GM12878 (cell line): ENCODE data around the gene DLG1. TPM values are rescaled to one million over a fixed set of nuclear protein-coding genes. Genes with fewer than 3 reads are reported as not detected.

ENCODE experiments used
- ATAC-seq: fragments of 200-7000 bp; cut with Tn5 transposase; 3 replicates; pipeline ENCODE4 v1.9.1; 2020; ENCODE audit warnings: mild to moderate bottlenecking, moderate library complexity
- BruUV-seq: library from RNA; stranded (reverse); fragments of 400-500 nt; replicated peaks from 2 replicates; lab custom pipeline; 2021; lab: Mats Ljungman, UMichigan
- CTCF ChIA-PET: fragments of 300-600 bp; sonication (Branson Sonifier 250); formaldehyde crosslinking; extraction: SDS; loops from one replicate; lab custom pipeline; 2021; ENCODE audit warnings: inconsistent platforms; lab: Yijun Ruan, JAX
- POLR2A ChIA-PET: fragments of 350-600 bp; formaldehyde crosslinking; extraction: SDS; loops from one replicate; lab custom pipeline; 2021; ENCODE audit warnings: inconsistent platforms; lab: Charles Lee
- RAD21 ChIA-PET: fragments of 300-600 bp; sonication (Branson Sonifier 250); formaldehyde crosslinking; loops from one replicate; lab custom pipeline; 2023; ENCODE audit warnings: antibody characterized with exemption; ENCODE audit not compliant: unreplicated experiment; lab: Charles Lee
- SMC1A ChIA-PET: fragments of 300-600 bp; sonication (Branson Sonifier 250); formaldehyde crosslinking; loops from one replicate; lab custom pipeline; 2023; ENCODE audit not compliant: unreplicated experiment, uncharacterized antibody; lab: Charles Lee
- DNase-seq: peaks from one replicate; pipeline ENCODE4 v3.0.0-alpha.2; 2011; ENCODE audit warnings: low read depth, low spot score
- FAIRE-seq: peaks from 3 replicates; lab custom pipeline; 2011; peaks lifted over from hg19 to GRCh38; lab: Jason Lieb, UNC
- H2AFZ ChIP-seq: 2 replicates; pipeline ENCODE4 v1.6.0; 2011; ENCODE audit warnings: low read depth, low read length, control low read depth; ENCODE audit not compliant: control insufficient read depth
- H3K27ac ChIP-seq: 2 replicates; pipeline ENCODE4 v1.5.1; 2011; ENCODE audit warnings: control low read depth; ENCODE audit not compliant: control insufficient read depth, insufficient read depth
- H3K27me3 ChIP-seq, 2 experiments: replicated peaks in 1 of 2; 2 replicates each; pipeline versions ENCODE4 v1.6.0 to v1.6.1; 2011; ENCODE audit warnings: low read length in 1 of 2; ENCODE audit not compliant: control insufficient read depth in 2 of 2, insufficient read depth in 2 of 2
- H3K36me3 ChIP-seq, 2 experiments: 2 replicates each; pipeline ENCODE4 v1.5.1; 2011; ENCODE audit warnings: low read length in 1 of 2; ENCODE audit not compliant: control insufficient read depth in 2 of 2, insufficient read depth in 2 of 2
- H3K4me1 ChIP-seq: 2 replicates; pipeline ENCODE4 v1.6.1; 2011; ENCODE audit warnings: mild to moderate bottlenecking, low read length, moderate library complexity, mixed read lengths; ENCODE audit not compliant: control insufficient read depth, insufficient read depth
- H3K4me2 ChIP-seq: 2 replicates; pipeline ENCODE4 v1.6.0; 2011; ENCODE audit warnings: control low read depth; ENCODE audit not compliant: control insufficient read depth, insufficient read depth
- H3K4me3 ChIP-seq: fragments of 200-600 bp; sonication (generic); 2 replicates; pipeline ENCODE4 v1.5.1; 2016
- H3K79me2 ChIP-seq: 2 replicates; pipeline ENCODE4 v1.6.0; 2011; ENCODE audit warnings: low read length; ENCODE audit not compliant: control insufficient read depth, insufficient read depth
- H3K9ac ChIP-seq: 2 replicates; pipeline ENCODE4 v1.8.0; 2011; ENCODE audit warnings: low read length, control low read depth, mixed read lengths; ENCODE audit not compliant: control insufficient read depth, insufficient read depth
- H3K9me3 ChIP-seq: replicated peaks from 3 replicates; pipeline ENCODE4 v1.5.1; 2011; ENCODE audit warnings: mild to moderate bottlenecking, low read length; ENCODE audit not compliant: control insufficient read depth, insufficient read depth
- H4K20me1 ChIP-seq: 2 replicates; pipeline ENCODE4 v1.6.0; 2011; ENCODE audit not compliant: control insufficient read depth, insufficient read depth
- ASH2L ChIP-seq: fragments of 300-600, 200-600 bp; sonication (generic); IDR thresholded peaks from 2 replicates; pipeline ENCODE4 v1.6.1; 2017; ENCODE audit warnings: low read depth, mild to moderate bottlenecking, borderline replicate concordance
- BACH1 ChIP-seq: fragments of 450-650 bp; IDR thresholded peaks from 2 replicates; pipeline ENCODE4 v1.6.1; 2017; ENCODE audit warnings: mild to moderate bottlenecking, borderline replicate concordance
- EED ChIP-seq: sonication (generic); IDR thresholded peaks from 2 replicates; pipeline ENCODE4 v1.6.1; 2016; ENCODE audit warnings: antibody characterized with exemption, low read depth
- EGR1 ChIP-seq, 2 experiments: IDR thresholded peaks; 1 replicate in 1 of 2; 2 replicates in 1 of 2; pipeline ENCODE4 v1.6.1; 2011 to 2012; ENCODE audit warnings: low read depth in 2 of 2, low read length in 2 of 2, borderline replicate concordance in 1 of 2, mild to moderate bottlenecking in 1 of 2, moderate library complexity in 1 of 2
- GABPA ChIP-seq: IDR thresholded peaks from 2 replicates; pipeline ENCODE4 v1.6.1; 2014; ENCODE audit warnings: antibody characterized with exemption, low read depth, mild to moderate bottlenecking, inconsistent platforms
- HDAC6 ChIP-seq: fragments of 200-600 bp; sonication (generic); IDR thresholded peaks from one replicate; pipeline ENCODE4 v1.8.0; 2017; ENCODE audit warnings: antibody characterized with exemption; ENCODE audit not compliant: unreplicated experiment
- KDM1A ChIP-seq: fragments of 200-600 bp; sonication (generic); IDR thresholded peaks from 2 replicates; pipeline ENCODE4 v1.6.1; 2016; ENCODE audit warnings: borderline replicate concordance
- LARP7 ChIP-seq: fragments of 450-650 bp; IDR thresholded peaks from 2 replicates; pipeline ENCODE4 v1.6.1; 2017; ENCODE audit warnings: mild to moderate bottlenecking
- MEF2A ChIP-seq: IDR thresholded peaks from 2 replicates; pipeline ENCODE4 v1.6.1; 2011; ENCODE audit warnings: low read depth, mild to moderate bottlenecking, low read length, moderate library complexity; ENCODE audit not compliant: insufficient read depth
- MEF2B ChIP-seq: fragments of 450-650 bp; IDR thresholded peaks from 2 replicates; pipeline ENCODE4 v1.6.1; 2018; ENCODE audit warnings: mild to moderate bottlenecking, moderate library complexity; ENCODE audit not compliant: partially characterized antibody, poor library complexity, severe bottlenecking
- MTA3 ChIP-seq: IDR thresholded peaks from 2 replicates; pipeline ENCODE4 v1.6.1; 2012; ENCODE audit warnings: low read length, inconsistent platforms, borderline replicate concordance
- MXI1 ChIP-seq: fragments of 150-350 bp; IDR thresholded peaks from 2 replicates; pipeline ENCODE4 v1.6.1; 2011; ENCODE audit warnings: low read depth, mild to moderate bottlenecking, inconsistent platforms, low read length, improper control_type of control experiment
- NFIC ChIP-seq: IDR thresholded peaks from 2 replicates; pipeline ENCODE4 v1.6.1; 2012; ENCODE audit warnings: low read depth, mild to moderate bottlenecking, inconsistent platforms, low read length, moderate library complexity
- NR2C1 ChIP-seq: fragments of 450-650 bp; IDR thresholded peaks from 2 replicates; pipeline ENCODE4 v1.6.1; 2017; ENCODE audit warnings: antibody characterized with exemption, mild to moderate bottlenecking, moderate library complexity
- PAX8 ChIP-seq: fragments of 450-650 bp; IDR thresholded peaks from 2 replicates; pipeline ENCODE4 v1.6.1; 2017; ENCODE audit warnings: mild to moderate bottlenecking, moderate library complexity
- POLR2AphosphoS5 ChIP-seq: IDR thresholded peaks from 2 replicates; pipeline ENCODE4 v1.6.1; 2011; ENCODE audit warnings: mild to moderate bottlenecking, low read length, inconsistent platforms
- RFX5 ChIP-seq: IDR thresholded peaks from 2 replicates; pipeline ENCODE4 v1.6.1; 2011; ENCODE audit warnings: low read depth, low read length, improper control_type of control experiment
- SIN3A ChIP-seq: IDR thresholded peaks from 2 replicates; pipeline ENCODE4 v1.6.1; 2012; ENCODE audit warnings: low read depth, low read length, improper control_type of control experiment
- SMAD5 ChIP-seq: IDR thresholded peaks from 2 replicates; pipeline ENCODE4 v1.6.1; 2016; ENCODE audit warnings: antibody characterized with exemption, low read depth
- SREBF2 ChIP-seq: IDR thresholded peaks from 2 replicates; pipeline ENCODE4 v1.6.1; 2012; ENCODE audit warnings: mild to moderate bottlenecking, low read length
- SUZ12 ChIP-seq: fragments of 200-600 bp; sonication (generic); IDR thresholded peaks from one replicate; pipeline ENCODE4 v1.6.1; 2018; ENCODE audit warnings: antibody characterized with exemption, mild to moderate bottlenecking; ENCODE audit not compliant: unreplicated experiment
- TAF1 ChIP-seq: IDR thresholded peaks from 2 replicates; pipeline ENCODE4 v1.6.1; 2011; ENCODE audit warnings: mild to moderate bottlenecking, low read depth, low read length, borderline replicate concordance
- TCF7 ChIP-seq: IDR thresholded peaks from 2 replicates; pipeline ENCODE4 v1.6.1; 2014; ENCODE audit warnings: antibody characterized with exemption, borderline replicate concordance
- YBX1 ChIP-seq: fragments of 450-650 bp; IDR thresholded peaks from 2 replicates; pipeline ENCODE4 v1.6.1; 2016; ENCODE audit warnings: antibody characterized with exemption
- ZBED1 ChIP-seq: IDR thresholded peaks from 2 replicates; pipeline ENCODE4 v1.6.1; 2016; ENCODE audit warnings: borderline replicate concordance
- ZBTB33 ChIP-seq: fragments of 450-650 bp; IDR thresholded peaks from 2 replicates; pipeline ENCODE4 v1.6.1; 2017; ENCODE audit warnings: mild to moderate bottlenecking
- WGBS: methylation state at CpG from one replicate; pipeline ENCODE4 v1.1.6; 2016; ENCODE audit warnings: low lambda C conversion rate; ENCODE audit not compliant: insufficient replicate concordance, insufficient coverage; ENCODE audit errors: missing lambda C conversion rate; 5-methylcytosine and 5-hydroxymethylcytosine counted together
- in situ Hi-C: fragments of 300-500 bp; cut with MboI; formaldehyde crosslinking; loops from 9 replicates; pipeline ENCODE4 v1.14.3; 2018; ENCODE audit warnings: mixed read lengths
- intact Hi-C: fragments of 100-400 bp; cut with micrococcal nuclease; formaldehyde crosslinking; loops from one replicate; pipeline ENCODE4 v1.14.2; 2022; ENCODE audit not compliant: unreplicated experiment
- polyA plus RNA-seq, 11 experiments: library from polyadenylated mRNA; depleted of rRNA in 4 of 11; unstranded in 6 of 11; stranded (reverse) in 5 of 11; fragments of >200 nt; fragmentation: Nextera tagmentation in 4 of 11; fragmentation: Illumina TruSeq in 1 of 11; extraction: Ambion mirVana in 4 of 11; extraction: Trizol in 1 of 11; gene quantifications; 1 replicate in 1 of 11; 2 replicates in 10 of 11; pipeline versions ENCODE4 v1.2.1 to v1.2.3, GENCODE V29; 2011 to 2016; ENCODE audit warnings: inconsistent platforms in 2 of 11, missing spikeins in 2 of 11, low read depth in 1 of 11
- total RNA-seq, 4 experiments: library from RNA; depleted of rRNA in 3 of 4; stranded (reverse); fragments of >200 nt in 3 of 4; fragmentation: Illumina TruSeq in 1 of 4; extraction: Trizol in 1 of 4; gene quantifications; 2 replicates each; pipeline versions ENCODE4 v1.2.1 to v1.2.3, GENCODE V29; 2013 to 2021

Gene DLG1
- total and polyA plus RNA-seq, 10 of the 15 experiments (the other 5 are each of a cell fraction or from before 2014, with no cell fraction given), result 9.2 to 63.1 (median 40.1) TPM

DNA sequence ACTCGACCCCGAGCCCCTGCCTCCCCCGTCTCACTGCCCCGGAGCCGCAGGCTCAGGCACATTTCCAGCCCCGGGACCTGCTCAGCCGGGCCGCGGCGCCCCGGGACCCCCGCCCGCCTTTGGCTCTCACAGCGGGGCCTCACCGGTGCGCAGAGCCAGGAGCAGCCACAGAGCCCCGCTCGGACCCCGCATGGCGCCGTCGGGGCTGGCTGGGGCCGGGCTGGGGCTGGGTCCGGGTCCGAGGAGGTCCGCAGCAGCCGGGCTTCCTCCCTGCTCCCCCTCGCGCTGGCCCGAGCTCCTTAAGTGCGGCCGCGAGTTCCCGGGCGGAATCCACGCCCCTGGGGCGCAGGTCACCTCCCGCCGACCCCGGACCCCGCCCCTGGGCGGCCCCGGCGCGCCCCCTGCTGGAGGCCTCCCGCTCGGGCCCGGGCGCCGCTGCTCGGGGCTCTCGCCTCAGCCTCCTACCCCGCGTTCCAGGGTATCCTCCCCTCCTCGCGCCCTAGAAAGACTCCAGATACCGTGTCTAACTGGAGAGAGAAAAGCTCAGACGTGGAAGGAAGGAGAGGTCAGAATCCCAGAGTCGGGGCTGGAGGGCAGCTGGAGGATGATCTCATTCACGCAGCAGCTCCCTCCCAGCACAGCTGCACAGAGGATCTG lies 268.8 kb downstream of the DLG1 start, which contains the start of gene MELTF:
Gene MELTF (minus strand): TSS at position 307 of the 657 bp plus-strand sequence. CDS start 115 bp downstream, at position 192.
- SMC1A ChIA-PET, result interaction anchor here (0.8 to 4.8 kb wide), 10 partner anchors 15 to 484 kb away, joined by 3 to 33 read pairs (median 4); no protein-coding TSS in a partner anchor
- Histone ChIP-seq H3K4me1 (no peaks in the 10 kb centered on the region; the same call in 1 of the 2 replicates), H3K9me3 (no peaks in the 10 kb centered on the region), H3K79me2 (peaks cover 19% of the 10 kb centered on the region), H3K36me3 (peaks cover 0 to 19% of the 10 kb centered on the region in 2 experiments; a peak in 3 of 4 replicates), H3K27me3 (no peaks in the 10 kb centered on the region), H3K27ac (peak within 1 kb of the TSS; percentile 83), H4K20me1 (no peaks in the 10 kb centered on the region), H3K9ac (peak within 1 kb of the TSS; percentile 85), H3K4me2 (peak within 1 kb of the TSS; percentile 89), H3K4me3 (peak within 1 kb of the TSS; percentile 93), H2AFZ (peak within 1 kb of the TSS; percentile 89)
- ATAC-seq, result peak; percentile 88
- BruUV-seq, result no TSS peak
- POLR2A ChIA-PET, result interaction anchor here (0.6 to 1.6 kb wide), 9 partner anchors 22 to 440 kb away, joined by 3 to 11 read pairs (median 3); partner anchors contain the start of genes NCBP2 and PAK2
- CTCF ChIA-PET, result interaction anchor here (0.6 to 4.4 kb wide), 29 partner anchors 7 to 683 kb away, joined by 3 to 54 read pairs (median 4); partner anchors contain the start of gene PIGZ
- intact Hi-C loops (loop anchor here (1.0 to 2.0 kb wide), 2 partner anchors 26 to 51 kb away; no protein-coding TSS in a partner anchor), in situ Hi-C loops (no loop called here)
- FAIRE-seq, result no peak
- 5% methylated on average over 25 of the region's 60 CpGs for WGBS
- RAD21 ChIA-PET, result interaction anchor here (0.6 to 3.9 kb wide), 12 partner anchors 8 to 472 kb away, joined by 3 to 48 read pairs (median 4); no protein-coding TSS in a partner anchor
- DNase-seq, result no peak
- no peak for TF ChIP-seq TAF1
- TF ChIP-seq HDAC6, result no peak
- peak; percentile 14 for TF ChIP-seq MEF2B
- no peak for TF ChIP-seq MTA3
- peak; percentile 39; the same call in 1 of the 2 replicates for TF ChIP-seq LARP7
- peak; percentile 18; the same call in 1 of the 2 replicates for TF ChIP-seq MXI1
- TF ChIP-seq NFIC, result no peak
- TF ChIP-seq KDM1A, result no peak
- no peak for TF ChIP-seq ZBED1
- TF ChIP-seq GABPA, result no peak
- TF ChIP-seq RFX5, result no peak
- no peak for TF ChIP-seq MEF2A
- no peak for TF ChIP-seq TCF7
- no peak for TF ChIP-seq SMAD5
- no peak for TF ChIP-seq SIN3A
- TF ChIP-seq EED, result no peak
- no peak for TF ChIP-seq PAX8
- peak; percentile 64 for TF ChIP-seq NR2C1
- 0 out of 2 replicates have a peak, but pooled peaks have one; percentile 32 for TF ChIP-seq POLR2AphosphoS5
- no peak for TF ChIP-seq SUZ12
- peak; percentile 50; the same call in 1 of the 2 replicates for TF ChIP-seq BACH1
- TF ChIP-seq SREBF2, result no peak
- TF ChIP-seq YBX1, result no peak
- no peak for TF ChIP-seq ASH2L
- peak in 1 of 2 experiments; percentile 43; a peak in 1 of 3 replicates for TF ChIP-seq EGR1 (IDR thresholded peaks at IDR 0.05; ENCODE audit: borderline replicate concordance in 1 of 2, low read depth in 2 of 2, low read length in 2 of 2)
- no peak for TF ChIP-seq ZBTB33
